ENCODE data around the gene GOLGA3. TPM values are rescaled to one million over a fixed set of nuclear protein-coding genes. Genes with fewer than 3 reads are reported as not detected.

Gene GOLGA3
- total and polyA plus RNA-seq, 2 experiments from 2014 or later, result 10.3 to 57.8 TPM

DNA sequence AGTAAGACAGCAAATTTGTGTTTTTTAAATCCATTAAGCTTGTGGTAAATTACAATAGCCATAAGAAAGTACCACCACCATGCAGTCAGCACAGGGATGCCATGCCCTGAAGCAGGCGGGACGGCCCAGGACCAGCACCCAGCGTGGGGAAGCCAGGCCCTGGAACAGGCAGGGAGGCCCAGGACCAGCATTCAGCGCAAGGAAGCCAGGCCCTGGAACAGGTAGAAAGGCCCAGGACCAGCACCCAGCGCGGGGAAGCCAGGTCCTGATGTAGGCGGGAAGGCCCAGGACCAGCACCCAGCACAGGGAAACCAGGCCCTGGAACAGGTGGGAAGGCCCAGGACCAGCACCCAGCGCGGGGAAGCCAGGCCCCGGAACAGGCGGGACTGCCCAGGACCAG is 45.5 kb upstream of the GOLGA3 start:
- Mint-ChIP-seq H3K27me3 (ENCODE audit: insufficient read depth, low read depth, poor library complexity) (no peaks in the 10 kb centered on the region), H3K9me3 (no peaks in the 10 kb centered on the region), H3K27ac (0 out of 2 replicates have a peak overlapping the region, but pooled peaks have one; percentile 86), H3K36me3 (ENCODE audit: low read depth) (peaks cover 40% of the 10 kb centered on the region), H3K4me3 (no peak overlapping the region), H3K4me1 (no peaks in the 10 kb centered on the region)
- peaks cover 3% of the 10 kb centered on the region; the same call in 1 of the 2 replicates for H3K79me2 ChIP-seq (replicated peaks; ENCODE audit: insufficient read depth)
- no peaks in the 10 kb centered on the region for H3K27me3 ChIP-seq (ENCODE audit: insufficient read depth)
- DNase-seq (ENCODE audit: low spot score) (no peak), ATAC-seq (no peak)
- H3K4me3 ChIP-seq, result no peak overlapping the region
- H2AFZ ChIP-seq, result no peak overlapping the region
- 0 out of 2 replicates have a peak, but pooled peaks cover 4% of the 10 kb centered on the region for H3F3A ChIP-seq (replicated peaks; ENCODE audit: low read depth)
- H3K36me3 ChIP-seq (ENCODE audit: insufficient read depth), result 0 out of 2 replicates have a peak, but pooled peaks cover 20% of the 10 kb centered on the region
- H3K4me2 ChIP-seq, result no peak overlapping the region
- H3K4me1 ChIP-seq (ENCODE audit: insufficient read depth), result no peaks in the 10 kb centered on the region
- no peak overlapping the region; the same call in 1 of the 2 replicates for H3K27ac ChIP-seq (ENCODE audit: low read depth)
- TF ChIP-seq JUNB (IDR thresholded peaks at IDR 0.05; ENCODE audit: unreplicated experiment), result no peak
- TF ChIP-seq ZNF331 (CRISPR knock-in tag; IDR thresholded peaks at IDR 0.05; ENCODE audit: low read depth), result no peak
- TF ChIP-seq ZNF462 (CRISPR knock-in tag; IDR thresholded peaks at IDR 0.05), result no peak
- no peak for TF ChIP-seq POLR2AphosphoS5 (IDR thresholded peaks at IDR 0.05; ENCODE audit: low read depth)
- TF ChIP-seq EZH2phosphoT487 (IDR thresholded peaks at IDR 0.05; ENCODE audit: unreplicated experiment), result no peak
- TF ChIP-seq NANOG (IDR thresholded peaks at IDR 0.05; ENCODE audit: borderline replicate concordance), result no peak
- TF ChIP-seq, protein P1, sequence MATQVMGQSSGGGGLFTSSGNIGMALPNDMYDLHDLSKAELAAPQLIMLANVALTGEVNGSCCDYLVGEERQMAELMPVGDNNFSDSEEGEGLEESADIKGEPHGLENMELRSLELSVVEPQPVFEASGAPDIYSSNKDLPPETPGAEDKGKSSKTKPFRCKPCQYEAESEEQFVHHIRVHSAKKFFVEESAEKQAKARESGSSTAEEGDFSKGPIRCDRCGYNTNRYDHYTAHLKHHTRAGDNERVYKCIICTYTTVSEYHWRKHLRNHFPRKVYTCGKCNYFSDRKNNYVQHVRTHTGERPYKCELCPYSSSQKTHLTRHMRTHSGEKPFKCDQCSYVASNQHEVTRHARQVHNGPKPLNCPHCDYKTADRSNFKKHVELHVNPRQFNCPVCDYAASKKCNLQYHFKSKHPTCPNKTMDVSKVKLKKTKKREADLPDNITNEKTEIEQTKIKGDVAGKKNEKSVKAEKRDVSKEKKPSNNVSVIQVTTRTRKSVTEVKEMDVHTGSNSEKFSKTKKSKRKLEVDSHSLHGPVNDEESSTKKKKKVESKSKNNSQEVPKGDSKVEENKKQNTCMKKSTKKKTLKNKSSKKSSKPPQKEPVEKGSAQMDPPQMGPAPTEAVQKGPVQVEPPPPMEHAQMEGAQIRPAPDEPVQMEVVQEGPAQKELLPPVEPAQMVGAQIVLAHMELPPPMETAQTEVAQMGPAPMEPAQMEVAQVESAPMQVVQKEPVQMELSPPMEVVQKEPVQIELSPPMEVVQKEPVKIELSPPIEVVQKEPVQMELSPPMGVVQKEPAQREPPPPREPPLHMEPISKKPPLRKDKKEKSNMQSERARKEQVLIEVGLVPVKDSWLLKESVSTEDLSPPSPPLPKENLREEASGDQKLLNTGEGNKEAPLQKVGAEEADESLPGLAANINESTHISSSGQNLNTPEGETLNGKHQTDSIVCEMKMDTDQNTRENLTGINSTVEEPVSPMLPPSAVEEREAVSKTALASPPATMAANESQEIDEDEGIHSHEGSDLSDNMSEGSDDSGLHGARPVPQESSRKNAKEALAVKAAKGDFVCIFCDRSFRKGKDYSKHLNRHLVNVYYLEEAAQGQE (IDR thresholded peaks at IDR 0.05; ENCODE audit: unreplicated experiment), result no peak
- TF ChIP-seq STAT1 (IDR thresholded peaks at IDR 0.05; ENCODE audit: unreplicated experiment), result no peak
- TF ChIP-seq, protein P2, sequence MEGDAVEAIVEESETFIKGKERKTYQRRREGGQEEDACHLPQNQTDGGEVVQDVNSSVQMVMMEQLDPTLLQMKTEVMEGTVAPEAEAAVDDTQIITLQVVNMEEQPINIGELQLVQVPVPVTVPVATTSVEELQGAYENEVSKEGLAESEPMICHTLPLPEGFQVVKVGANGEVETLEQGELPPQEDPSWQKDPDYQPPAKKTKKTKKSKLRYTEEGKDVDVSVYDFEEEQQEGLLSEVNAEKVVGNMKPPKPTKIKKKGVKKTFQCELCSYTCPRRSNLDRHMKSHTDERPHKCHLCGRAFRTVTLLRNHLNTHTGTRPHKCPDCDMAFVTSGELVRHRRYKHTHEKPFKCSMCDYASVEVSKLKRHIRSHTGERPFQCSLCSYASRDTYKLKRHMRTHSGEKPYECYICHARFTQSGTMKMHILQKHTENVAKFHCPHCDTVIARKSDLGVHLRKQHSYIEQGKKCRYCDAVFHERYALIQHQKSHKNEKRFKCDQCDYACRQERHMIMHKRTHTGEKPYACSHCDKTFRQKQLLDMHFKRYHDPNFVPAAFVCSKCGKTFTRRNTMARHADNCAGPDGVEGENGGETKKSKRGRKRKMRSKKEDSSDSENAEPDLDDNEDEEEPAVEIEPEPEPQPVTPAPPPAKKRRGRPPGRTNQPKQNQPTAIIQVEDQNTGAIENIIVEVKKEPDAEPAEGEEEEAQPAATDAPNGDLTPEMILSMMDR (conservative IDR thresholded peaks at IDR 0.05; ENCODE audit: low read depth in 2 of 2), result no peak
- TF ChIP-seq CREB1 (CRISPR knock-in tag; IDR thresholded peaks at IDR 0.05; ENCODE audit: low read depth), result no peak
- no peak for TF ChIP-seq EZH2 (IDR thresholded peaks at IDR 0.05; ENCODE audit: low read depth, unreplicated experiment)
- TF ChIP-seq ZNF114 (CRISPR knock-in tag; IDR thresholded peaks at IDR 0.05), result no peak
- no peaks in the 10 kb centered on the region for H3K9me2 ChIP-seq (ENCODE audit: insufficient read depth)
- no peaks in the 10 kb centered on the region; the same call in none of the 2 replicates for H4K20me1 ChIP-seq (replicated peaks; ENCODE audit: insufficient read depth)

All from GM23338 (cell line).